Activated effector memory CD4-positive, alpha-beta T cell treated with Interleukin-2 at 50 U/mL for 16 hours (primary cell): ENCODE measurements around the gene SLC35F3.

Experiments used
- DNase-seq: peaks from one replicate; pipeline ENCODE4 v3.0.0-alpha.2; 2020

Gene SLC35F3

GRCh38 chr1:233912909-233913308 lies 8.4 kb downstream of the SLC35F3 start:
- no peak for DNase-seq

GRCh38 chr1:233916706-233917105 lies 12.2 kb downstream of the SLC35F3 start:
- DNase-seq = no peak

GRCh38 chr1:233919786-233920185 lies 15.3 kb downstream of the SLC35F3 start:
- DNase-seq = no peak

- DNase-seq = no peak
Measured at GRCh38 chr1:233928123-233928522, 23.6 kb downstream of the SLC35F3 start.

- DNase-seq = no peak
Measured at GRCh38 chr1:233933339-233933738, 28.9 kb downstream of the SLC35F3 start.

GRCh38 chr1:233935297-233935868 lies 30.9 kb downstream of the SLC35F3 start:
- DNase-seq = no peak

GRCh38 chr1:233936422-233936821 lies 31.9 kb downstream of the SLC35F3 start:
- DNase-seq = no peak

- no peak for DNase-seq
Measured at GRCh38 chr1:233936842-233937241, 32.4 kb downstream of the SLC35F3 start.

- no peak for DNase-seq
Measured at GRCh38 chr1:233938476-233938875, 34.0 kb downstream of the SLC35F3 start.

- no peak for DNase-seq
Measured at GRCh38 chr1:233939451-233939850, 35.0 kb downstream of the SLC35F3 start.

- DNase-seq = no peak
Measured at GRCh38 chr1:233940908-233941307, 36.4 kb downstream of the SLC35F3 start.

- DNase-seq = no peak
Measured at GRCh38 chr1:233944601-233945000, 40.1 kb downstream of the SLC35F3 start.

- no peak for DNase-seq
Measured at GRCh38 chr1:233945573-233945972, 41.1 kb downstream of the SLC35F3 start.

GRCh38 chr1:233945979-233946378 lies 41.5 kb downstream of the SLC35F3 start:
- no peak for DNase-seq

- no peak for DNase-seq
Measured at GRCh38 chr1:233946724-233947123, 42.2 kb downstream of the SLC35F3 start.

GRCh38 chr1:233951804-233952203 lies 47.3 kb downstream of the SLC35F3 start:
- DNase-seq = no peak

- no peak for DNase-seq
Measured at GRCh38 chr1:233957691-233958090, 53.2 kb downstream of the SLC35F3 start.

- DNase-seq = no peak
Measured at GRCh38 chr1:233959102-233959501, 54.6 kb downstream of the SLC35F3 start.

- DNase-seq = no peak
Measured at GRCh38 chr1:233959971-233960370, 55.5 kb downstream of the SLC35F3 start.

- DNase-seq = no peak
Measured at GRCh38 chr1:233960386-233960785, 55.9 kb downstream of the SLC35F3 start.

GRCh38 chr1:233962878-233963277 lies 58.4 kb downstream of the SLC35F3 start:
- DNase-seq = no peak

GRCh38 chr1:233965856-233966255 lies 61.4 kb downstream of the SLC35F3 start:
- DNase-seq = no peak

GRCh38 chr1:233971753-233972152 lies 67.3 kb downstream of the SLC35F3 start:
- no peak for DNase-seq

- no peak for DNase-seq
Measured at GRCh38 chr1:233972563-233972950, 68.1 kb downstream of the SLC35F3 start.

GRCh38 chr1:233972951-233973635 lies 68.6 kb downstream of the SLC35F3 start:
- no peak for DNase-seq
